Central memory CD8-positive, alpha-beta T cell (primary cell): ENCODE results near the gene ARHGEF38.

Experiments
- ATAC-seq: fragments of 150-1000 bp; cut with Tn5 transposase; replicated peaks from 2 replicates; pipeline ENCODE4 v1.10.0; 2022; ENCODE audit warnings: mild to moderate bottlenecking, moderate FRiP score, moderate number of reproducible peaks; ENCODE audit not compliant: poor library complexity, severe bottlenecking; ENCODE audit errors: extremely low read depth
- DNase-seq, 2 donors: peaks; one replicate each; pipeline ENCODE4 v3.0.0; 2021; ENCODE audit warnings: low spot score in 2 of 2
- H3K27ac Mint-ChIP-seq: one replicate; pipeline ENCODE4 v1.8.0; 2022; ENCODE audit warnings: low read depth, mild to moderate bottlenecking, moderate library complexity, mixed read lengths
- H3K27me3 Mint-ChIP-seq: one replicate; pipeline ENCODE4 v1.8.0; 2022; ENCODE audit warnings: mixed read lengths
- H3K36me3 Mint-ChIP-seq: one replicate; pipeline ENCODE4 v1.8.0; 2022; ENCODE audit warnings: mild to moderate bottlenecking, moderate library complexity, mixed read lengths; ENCODE audit not compliant: insufficient read depth
- H3K4me1 Mint-ChIP-seq: one replicate; pipeline ENCODE4 v1.8.0; 2022; ENCODE audit warnings: mixed read lengths
- H3K4me3 Mint-ChIP-seq: one replicate; pipeline ENCODE4 v1.8.0; 2022; ENCODE audit warnings: mild to moderate bottlenecking, moderate library complexity, mixed read lengths
- H3K9me3 Mint-ChIP-seq: one replicate; pipeline ENCODE4 v1.8.0; 2022; ENCODE audit warnings: mixed read lengths

Gene ARHGEF38

DNA sequence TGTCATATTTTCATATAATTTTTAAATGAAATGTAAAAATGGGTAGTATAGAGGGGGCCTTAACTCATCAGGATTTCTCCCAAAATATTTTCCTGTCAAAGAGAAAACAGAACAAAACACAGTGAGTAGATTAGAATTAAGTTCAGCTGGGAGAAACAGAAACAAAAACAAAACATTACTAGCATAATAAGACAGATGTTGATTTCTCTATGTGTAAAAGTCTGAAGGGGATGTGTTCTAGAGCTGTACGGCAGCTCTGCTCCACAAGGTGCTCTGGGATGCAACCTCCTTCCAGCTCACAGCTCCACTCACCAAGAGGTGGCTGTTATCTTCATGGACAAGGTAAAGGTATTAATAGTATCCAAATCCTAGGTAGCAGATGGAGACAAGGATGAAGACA, 72.8 kb downstream of the ARHGEF38 start:
- Mint-ChIP-seq H3K27ac (no peak overlapping the region), H3K36me3 (no peaks in the 10 kb centered on the region), H3K27me3 (peaks cover 23% of the 10 kb centered on the region), H3K4me1 (no peaks in the 10 kb centered on the region), H3K9me3 (no peaks in the 10 kb centered on the region), H3K4me3 (no peak overlapping the region)
- ATAC-seq (no peak), DNase-seq (no peak)

GRCh38 chr4:105626846-105627245, 74.4 kb downstream of the ARHGEF38 start:
- Mint-ChIP-seq H3K4me1 (no peaks in the 10 kb centered on the region), H3K27me3 (peaks cover 36% of the 10 kb centered on the region), H3K9me3 (no peaks in the 10 kb centered on the region), H3K36me3 (no peaks in the 10 kb centered on the region), H3K4me3 (no peak overlapping the region), H3K27ac (no peak overlapping the region)
- DNase-seq = no peak
- ATAC-seq = no peak

DNA sequence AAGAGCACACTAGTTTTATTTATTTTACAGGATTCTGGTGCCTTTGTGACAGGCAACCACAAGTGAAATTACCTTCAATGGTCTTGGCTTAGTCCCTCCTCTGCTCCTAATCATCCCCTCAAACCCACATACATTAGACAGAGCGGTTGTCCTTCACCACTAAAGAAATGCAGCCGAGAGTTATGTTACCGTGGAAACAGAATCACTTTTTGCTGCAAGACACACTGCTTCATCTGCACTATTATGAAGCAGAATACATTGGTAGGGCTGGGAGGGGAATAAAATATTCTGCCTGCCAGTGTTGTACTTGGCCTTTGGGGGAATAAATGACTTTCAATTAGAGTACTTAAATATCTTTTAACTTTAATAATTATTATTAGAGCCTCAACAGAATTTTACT, 75.2 kb downstream of the ARHGEF38 start:
- Mint-ChIP-seq H3K27me3 (peaks cover 36% of the 10 kb centered on the region), H3K9me3 (no peaks in the 10 kb centered on the region), H3K27ac (no peak overlapping the region), H3K4me3 (no peak overlapping the region), H3K4me1 (no peaks in the 10 kb centered on the region), H3K36me3 (no peaks in the 10 kb centered on the region)
- ATAC-seq (no peak), DNase-seq (no peak)

GRCh38 chr4:105630670-105631655, 78.5 kb downstream of the ARHGEF38 start:
- ATAC-seq (no peak), DNase-seq (no peak)
- peaks cover 45% of the 10 kb centered on the region for H3K27me3 Mint-ChIP-seq
- H3K9me3 Mint-ChIP-seq = no peaks in the 10 kb centered on the region
- no peak overlapping the region for H3K4me3 Mint-ChIP-seq
- no peak overlapping the region for H3K27ac Mint-ChIP-seq
- no peaks in the 10 kb centered on the region for H3K36me3 Mint-ChIP-seq
- no peaks in the 10 kb centered on the region for H3K4me1 Mint-ChIP-seq

- H3K9me3 Mint-ChIP-seq = no peaks in the 10 kb centered on the region
- H3K27ac Mint-ChIP-seq = no peak overlapping the region
- DNase-seq (no peak), ATAC-seq (no peak)
- H3K27me3 Mint-ChIP-seq = peaks cover 38% of the 10 kb centered on the region
- no peaks in the 10 kb centered on the region for H3K36me3 Mint-ChIP-seq
- no peaks in the 10 kb centered on the region for H3K4me1 Mint-ChIP-seq
- no peak overlapping the region for H3K4me3 Mint-ChIP-seq
Measured at GRCh38 chr4:105631818-105632400, 79.5 kb downstream of the ARHGEF38 start.

GRCh38 chr4:105632599-105632998, 80.2 kb downstream of the ARHGEF38 start:
- Mint-ChIP-seq H3K9me3 (no peaks in the 10 kb centered on the region), H3K4me3 (no peak overlapping the region), H3K27me3 (peaks cover 33% of the 10 kb centered on the region), H3K36me3 (no peaks in the 10 kb centered on the region), H3K27ac (no peak overlapping the region), H3K4me1 (no peaks in the 10 kb centered on the region)
- DNase-seq = no peak
- ATAC-seq = no peak

DNA sequence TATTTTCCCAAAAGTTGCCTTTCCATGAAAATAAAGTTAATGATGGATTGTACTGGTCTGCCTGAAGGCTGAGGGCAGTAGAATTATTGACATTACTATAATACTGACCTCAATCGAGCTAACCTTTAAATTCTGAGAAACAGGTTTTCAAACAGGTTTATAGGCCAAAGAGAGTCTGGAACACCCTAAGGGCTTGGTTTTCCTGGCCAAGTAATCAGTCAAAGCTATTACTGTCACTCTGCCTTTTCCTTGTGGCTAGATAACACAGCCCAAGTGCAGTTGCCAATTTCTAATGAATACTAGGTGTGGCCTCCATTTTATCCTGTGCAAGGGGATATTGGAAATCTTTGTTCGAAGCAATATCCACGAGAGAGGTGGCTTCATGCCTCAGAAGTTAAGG, 80.8 kb downstream of the ARHGEF38 start:
- Mint-ChIP-seq H3K9me3 (no peaks in the 10 kb centered on the region), H3K27ac (no peak overlapping the region), H3K4me3 (no peak overlapping the region), H3K27me3 (peaks cover 29% of the 10 kb centered on the region), H3K4me1 (no peaks in the 10 kb centered on the region), H3K36me3 (no peaks in the 10 kb centered on the region)
- DNase-seq = no peak
- no peak for ATAC-seq

DNA sequence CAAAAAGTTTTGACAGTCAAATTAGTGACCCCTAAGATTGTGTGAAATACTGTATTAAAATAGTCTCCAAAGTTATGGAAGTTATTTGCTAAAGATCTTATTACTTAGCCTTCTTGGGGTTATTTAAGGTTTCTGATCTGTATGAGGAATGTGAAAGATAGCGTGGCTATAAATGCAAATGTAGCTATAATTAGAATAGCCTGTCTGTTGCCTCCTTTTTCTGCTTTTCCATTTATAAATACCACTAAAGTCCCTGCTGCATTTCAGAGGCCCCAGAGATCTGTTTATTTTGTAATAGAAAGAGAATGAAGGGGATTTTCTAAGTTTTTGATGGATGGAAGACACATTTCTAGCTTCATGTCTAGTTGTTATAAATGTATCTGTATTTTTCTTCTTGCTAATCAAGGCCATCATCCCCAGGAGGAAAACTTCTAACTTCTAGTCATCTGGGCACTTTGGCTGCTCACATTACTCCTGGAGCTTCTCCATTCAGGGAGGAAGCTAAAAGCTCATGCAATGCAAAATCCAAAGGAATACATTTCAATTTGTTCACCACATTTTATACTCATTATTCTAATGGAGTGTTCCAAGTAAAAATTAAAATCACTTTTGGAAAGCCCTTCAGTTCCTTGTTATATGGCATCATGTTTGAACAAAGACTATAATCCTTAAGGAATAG, 82.1 kb downstream of the ARHGEF38 start:
- no peaks in the 10 kb centered on the region for H3K4me1 Mint-ChIP-seq
- no peak for ATAC-seq

DNA sequence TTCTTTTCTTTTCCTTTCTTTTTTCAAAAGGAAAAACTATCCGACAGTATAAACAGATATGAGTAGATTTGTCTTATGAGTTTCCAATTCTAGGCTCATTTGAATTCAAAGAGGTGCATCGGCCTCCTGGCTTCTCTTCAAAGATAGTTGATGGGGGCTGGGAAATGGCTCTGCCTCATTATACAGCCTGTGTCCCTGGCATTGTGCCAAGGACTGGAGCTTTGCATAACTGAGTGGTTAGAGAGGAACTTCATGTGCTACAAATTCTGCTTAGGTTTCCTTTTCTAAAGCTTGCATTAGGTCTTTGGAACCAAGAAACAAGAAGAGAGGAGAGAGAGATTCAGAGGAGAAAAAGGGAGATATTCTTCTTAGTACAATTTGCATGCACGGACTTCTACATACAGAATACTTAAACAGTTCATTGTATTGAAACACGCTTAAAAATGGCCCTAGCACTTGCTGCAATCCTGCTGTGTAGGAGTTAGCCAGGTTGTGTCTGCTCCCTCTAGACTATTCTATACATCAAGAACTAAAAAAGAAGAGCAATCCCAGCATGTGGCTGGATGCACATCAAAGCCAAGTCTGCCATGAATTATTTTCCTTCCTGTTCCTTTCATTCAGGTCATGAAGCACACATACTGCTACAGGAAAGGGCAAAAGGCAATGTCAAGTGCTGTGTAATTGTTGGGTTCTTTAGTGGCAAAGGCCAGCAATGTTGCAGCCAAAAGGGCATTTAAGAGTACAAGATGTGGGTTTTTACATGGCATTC, 85.2 kb downstream of the ARHGEF38 start:
- Mint-ChIP-seq H3K4me3 (no peak overlapping the region), H3K9me3 (no peaks in the 10 kb centered on the region), H3K36me3 (no peaks in the 10 kb centered on the region), H3K27me3 (peaks cover 27% of the 10 kb centered on the region), H3K27ac (no peak overlapping the region), H3K4me1 (no peaks in the 10 kb centered on the region)
- ATAC-seq (no peak), DNase-seq (no peak)

More for the DNA sequence above, 82.1 kb downstream of the ARHGEF38 start:
- Mint-ChIP-seq H3K27me3 (peaks cover 22% of the 10 kb centered on the region), H3K27ac (no peak overlapping the region), H3K9me3 (no peaks in the 10 kb centered on the region), H3K36me3 (no peaks in the 10 kb centered on the region), H3K4me3 (no peak overlapping the region)
- DNase-seq = no peak

DNA sequence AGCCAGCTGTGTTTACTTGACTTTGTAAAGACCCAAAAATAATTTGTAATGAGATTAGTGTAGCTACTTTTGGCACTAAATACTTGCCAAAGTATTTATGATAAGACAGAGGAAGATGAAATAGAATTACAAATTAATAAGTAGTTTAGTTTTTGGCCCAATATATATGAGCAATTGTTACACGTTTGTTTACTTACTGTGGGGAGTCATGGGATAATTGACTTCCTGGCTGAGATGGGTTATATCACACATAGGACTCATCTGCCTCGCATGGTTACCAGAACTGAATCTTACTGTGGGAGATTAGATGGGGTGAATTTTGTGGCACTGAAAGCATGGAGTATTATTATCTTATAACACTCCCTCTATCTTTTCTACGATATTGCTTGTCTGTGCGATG, 89.4 kb downstream of the ARHGEF38 start:
- H3K9me3 Mint-ChIP-seq = no peaks in the 10 kb centered on the region
- DNase-seq (no peak), ATAC-seq (no peak)
- no peaks in the 10 kb centered on the region for H3K4me1 Mint-ChIP-seq
- peaks cover 19% of the 10 kb centered on the region for H3K27me3 Mint-ChIP-seq
- no peak overlapping the region for H3K27ac Mint-ChIP-seq
- no peak overlapping the region for H3K4me3 Mint-ChIP-seq
- no peaks in the 10 kb centered on the region for H3K36me3 Mint-ChIP-seq

- H3K27ac Mint-ChIP-seq = no peak overlapping the region
- H3K36me3 Mint-ChIP-seq = no peaks in the 10 kb centered on the region
- H3K27me3 Mint-ChIP-seq = peaks cover 29% of the 10 kb centered on the region
- no peak overlapping the region for H3K4me3 Mint-ChIP-seq
- no peaks in the 10 kb centered on the region for H3K9me3 Mint-ChIP-seq
- no peak for ATAC-seq
- no peaks in the 10 kb centered on the region for H3K4me1 Mint-ChIP-seq
- no peak for DNase-seq
Measured at GRCh38 chr4:105644257-105644656, 91.8 kb downstream of the ARHGEF38 start.

DNA sequence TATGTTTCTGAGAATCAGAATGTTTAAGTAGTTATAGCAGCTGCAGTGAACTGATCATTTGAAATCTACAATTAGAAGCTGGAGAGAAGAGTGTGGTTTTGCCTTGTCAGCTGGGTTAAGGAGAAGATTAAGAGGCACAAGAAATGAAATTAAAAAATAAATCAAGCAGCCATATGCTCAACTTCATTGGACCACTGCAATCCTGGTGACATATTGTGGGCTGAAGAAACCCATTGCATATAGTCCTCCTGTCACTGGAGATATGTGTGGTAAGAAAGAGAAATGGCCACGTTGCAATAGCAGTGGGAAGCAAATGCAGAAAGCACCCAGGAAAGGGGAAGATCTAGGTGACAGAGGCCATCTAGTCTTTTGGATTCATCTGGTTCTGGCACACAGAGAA, 93.0 kb downstream of the ARHGEF38 start:
- H3K4me1 Mint-ChIP-seq = no peaks in the 10 kb centered on the region
- H3K27ac Mint-ChIP-seq = no peak overlapping the region
- H3K27me3 Mint-ChIP-seq = peaks cover 32% of the 10 kb centered on the region
- H3K4me3 Mint-ChIP-seq = no peak overlapping the region
- H3K9me3 Mint-ChIP-seq = no peaks in the 10 kb centered on the region
- ATAC-seq = no peak
- DNase-seq = no peak
- H3K36me3 Mint-ChIP-seq = no peaks in the 10 kb centered on the region
